ENCODE data around the gene MTCL1. TPM values are rescaled to one million over a fixed set of nuclear protein-coding genes. Genes with fewer than 3 reads are reported as not detected.

Gene MTCL1
- total RNA-seq, 1 experiment from 2014 or later = 22.7 TPM

- TF ChIP-seq SRF (IDR thresholded peaks at IDR 0.05; ENCODE audit: low read depth) = no peak
- no peak for TF ChIP-seq ATF3 (IDR thresholded peaks at IDR 0.05)
- no peak for TF ChIP-seq ELF1 (IDR thresholded peaks at IDR 0.05; ENCODE audit: borderline replicate concordance, low read depth)
- no peak for TF ChIP-seq CBX3 (IDR thresholded peaks at IDR 0.05; ENCODE audit: low read depth)
- no peak for TF ChIP-seq FOSL1 (IDR thresholded peaks at IDR 0.05; ENCODE audit: low read depth)
- no peak for TF ChIP-seq POLR2AphosphoS5 (IDR thresholded peaks at IDR 0.05; ENCODE audit: low read depth, low read length)
- TF ChIP-seq TCF7L2 (IDR thresholded peaks at IDR 0.05; ENCODE audit: borderline replicate concordance, extremely low read depth, insufficient read depth, insufficient read length) = no peak
- no peak for TF ChIP-seq CEBPB (IDR thresholded peaks at IDR 0.05; ENCODE audit: low read depth)
- TF ChIP-seq SIN3A (IDR thresholded peaks at IDR 0.05; ENCODE audit: low read depth) = no peak
- no peak for TF ChIP-seq MAX (IDR thresholded peaks at IDR 0.05)
- no peak for TF ChIP-seq ZNF274 (IDR thresholded peaks at IDR 0.05; ENCODE audit: low read depth, low read length)
- no peak for TF ChIP-seq ZBTB33 (IDR thresholded peaks at IDR 0.05; ENCODE audit: extremely low read depth, insufficient replicate concordance, low read length)
- no peak for TF ChIP-seq SP1 (IDR thresholded peaks at IDR 0.05; ENCODE audit: low read depth)
- TF ChIP-seq YY1 (IDR thresholded peaks at IDR 0.05; ENCODE audit: extremely low read depth, insufficient replicate concordance, low read depth, low read length) = no peak
- no peak for TF ChIP-seq REST (IDR thresholded peaks at IDR 0.05; ENCODE audit: low read depth)
- TF ChIP-seq CTCF (IDR thresholded peaks at IDR 0.05 in 2 of 3, conservative IDR thresholded peaks at IDR 0.05 in 1 of 3; ENCODE audit: borderline replicate concordance in 1 of 3, insufficient read depth in 1 of 3, low read depth in 2 of 3, low read length in 2 of 3) = no peak
- no peak for TF ChIP-seq ZFX (IDR thresholded peaks at IDR 0.05)
- no peak for DNase-seq (ENCODE audit: low read depth, low spot score)
- H3K4me1 ChIP-seq (ENCODE audit: control insufficient read depth in 1 of 2, insufficient read depth in 2 of 2, low read length in 2 of 2) = no peaks in the 10 kb centered on the region
- H3K9ac ChIP-seq (ENCODE audit: low read length) = no peak overlapping the region
- BruUV-seq (replicated peaks) = no TSS peak
- no peak overlapping the region for H3K27ac ChIP-seq (ENCODE audit: low read depth, low read length)
- no peaks in the 10 kb centered on the region for H3K9me2 ChIP-seq (ENCODE audit: insufficient read depth)
- H3K4me3 ChIP-seq (replicated peaks in 1 of 2; ENCODE audit: low read depth in 1 of 2, low read length in 2 of 2) = no peak overlapping the region
- POLR2A ChIA-PET = no interaction called here
- H4K20me1 ChIP-seq (ENCODE audit: insufficient read depth) = no peaks in the 10 kb centered on the region
- H3K9me3 ChIP-seq (ENCODE audit: control insufficient read depth in 1 of 2, insufficient read depth in 1 of 2, low read depth in 1 of 2, low read length in 2 of 2) = peaks cover 0 to 1% of the 10 kb centered on the region in 2 experiments; a peak in 1 of 4 replicates
- H3K79me2 ChIP-seq (ENCODE audit: insufficient read depth, low read length) = no peaks in the 10 kb centered on the region
- H3K36me3 ChIP-seq (ENCODE audit: control insufficient read depth in 1 of 2, insufficient read depth in 2 of 2, low read length in 2 of 2) = no peaks in the 10 kb centered on the region
- CTCF ChIA-PET = no interaction called here
- RAD21 ChIA-PET (ENCODE audit: low non-redundant PET in 1 of 2, low total read pairs in 2 of 2, uncharacterized antibody in 2 of 2, unreplicated experiment in 2 of 2) = no interaction called here
- no peak overlapping the region for H3K4me2 ChIP-seq (ENCODE audit: low read length)
- ATAC-seq = no peak
- H2AFZ ChIP-seq (ENCODE audit: low read depth, low read length, poor library complexity, severe bottlenecking) = no peak overlapping the region
- intact Hi-C loops (cut with micrococcal nuclease) = no loop called here
- no peaks in the 10 kb centered on the region for H3K27me3 ChIP-seq (ENCODE audit: insufficient read depth, low read length)
Measured at GRCh38 chr18:8842506-8842905, 137.2 kb downstream of the MTCL1 start.

All from HCT116 (cell line).